ENCODE measurements around the gene SFXN3. TPM values are rescaled to one million over a fixed set of nuclear protein-coding genes. Genes with fewer than 3 reads are reported as not detected.

SFXN3 gene
- polyA plus RNA-seq, 3 donors, result 21.3 to 152 (median 24.2) TPM

DNA sequence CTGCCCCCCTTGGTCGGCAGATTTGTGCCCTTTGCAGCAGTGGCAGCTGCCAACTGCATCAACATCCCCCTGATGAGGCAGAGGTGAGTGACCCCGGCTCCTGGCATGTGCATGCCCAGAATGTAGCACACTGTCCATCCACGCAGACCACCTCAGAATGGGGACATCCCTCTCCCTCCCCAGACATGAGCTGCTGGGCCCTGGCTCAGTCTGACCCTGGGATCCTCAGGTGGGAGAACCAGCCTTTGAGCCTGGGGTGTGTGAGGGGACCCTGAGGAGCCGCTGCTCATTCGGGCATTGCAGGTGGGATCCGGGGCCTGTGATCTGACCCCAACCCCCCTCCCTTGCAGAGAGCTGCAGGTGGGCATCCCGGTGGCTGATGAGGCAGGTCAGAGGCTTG lies 5.7 kb downstream of the SFXN3 start:
- no peak overlapping the region for H3K27ac Mint-ChIP-seq
- no peak for DNase-seq

DNA sequence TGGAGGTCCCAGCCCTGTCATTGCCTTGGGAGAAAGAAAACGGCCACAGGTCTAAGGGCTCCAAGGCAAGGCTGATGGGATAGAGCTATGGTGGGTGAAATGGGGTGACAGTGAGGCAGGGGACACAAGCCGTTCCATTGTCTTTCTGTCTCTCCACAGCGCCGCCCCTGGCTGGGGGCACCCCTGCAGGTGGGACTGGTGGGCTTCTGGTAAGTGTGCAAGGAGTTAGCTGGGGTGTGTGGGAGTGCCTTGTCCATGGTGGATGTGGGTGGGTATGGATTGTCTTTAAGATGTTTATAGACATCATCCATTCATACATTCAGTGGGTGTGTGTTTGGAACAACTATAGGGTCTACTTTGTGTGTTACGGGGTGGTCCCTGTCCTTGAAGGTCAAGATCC lies 7.5 kb downstream of the SFXN3 start:
- H3K27me3 ChIP-seq (ENCODE audit: control insufficient read depth in 2 of 2, insufficient read depth in 2 of 2, low read length in 2 of 2), result no peaks in the 10 kb centered on the region
- no peak overlapping the region for H3K27ac ChIP-seq (ENCODE audit: low read depth in 1 of 2, low read length in 2 of 2)
- H3K27me3 Mint-ChIP-seq (ENCODE audit: low read depth in 3 of 3), result peaks cover 0 to 2% (median 0%) of the 10 kb centered on the region in 3 donors
- no peak overlapping the region for H2AFZ ChIP-seq (ENCODE audit: insufficient read depth, low read depth, low read length, poor library complexity, severe bottlenecking)
- H4K20me1 ChIP-seq (ENCODE audit: insufficient read depth, low read length), result peaks cover 17% of the 10 kb centered on the region
- no peaks in the 10 kb centered on the region for H3K9me3 ChIP-seq (replicated peaks in 1 of 2; ENCODE audit: control insufficient read depth in 1 of 2, insufficient read depth in 1 of 2, low read length in 2 of 2)
- H3K27ac Mint-ChIP-seq, result no peak overlapping the region
- peaks cover 61 to 67% of the 10 kb centered on the region in 2 donors for H3K36me3 Mint-ChIP-seq
- intact Hi-C loops (cut with micrococcal nuclease), result no loop called here
- DNase-seq, result no peak
- no peaks in the 10 kb centered on the region for H3K9me3 Mint-ChIP-seq
- no peak overlapping the region for H3K9ac ChIP-seq (ENCODE audit: insufficient read depth, low read length, poor library complexity, severe bottlenecking)
- no peak overlapping the region for H3K4me3 Mint-ChIP-seq
- no peak overlapping the region for H3K4me3 ChIP-seq (replicated peaks in 1 of 3; ENCODE audit: low read depth in 2 of 3, low read length in 3 of 3)
- peaks cover under 1% of the 10 kb centered on the region for H3K79me2 ChIP-seq (ENCODE audit: insufficient read depth, low read length)
- H3K36me3 ChIP-seq (replicated peaks in 1 of 2; ENCODE audit: control insufficient read depth in 1 of 2, insufficient read depth in 2 of 2, low read length in 2 of 2), result peaks cover 51 to 61% of the 10 kb centered on the region in 2 donors
- TF ChIP-seq, protein P1, sequence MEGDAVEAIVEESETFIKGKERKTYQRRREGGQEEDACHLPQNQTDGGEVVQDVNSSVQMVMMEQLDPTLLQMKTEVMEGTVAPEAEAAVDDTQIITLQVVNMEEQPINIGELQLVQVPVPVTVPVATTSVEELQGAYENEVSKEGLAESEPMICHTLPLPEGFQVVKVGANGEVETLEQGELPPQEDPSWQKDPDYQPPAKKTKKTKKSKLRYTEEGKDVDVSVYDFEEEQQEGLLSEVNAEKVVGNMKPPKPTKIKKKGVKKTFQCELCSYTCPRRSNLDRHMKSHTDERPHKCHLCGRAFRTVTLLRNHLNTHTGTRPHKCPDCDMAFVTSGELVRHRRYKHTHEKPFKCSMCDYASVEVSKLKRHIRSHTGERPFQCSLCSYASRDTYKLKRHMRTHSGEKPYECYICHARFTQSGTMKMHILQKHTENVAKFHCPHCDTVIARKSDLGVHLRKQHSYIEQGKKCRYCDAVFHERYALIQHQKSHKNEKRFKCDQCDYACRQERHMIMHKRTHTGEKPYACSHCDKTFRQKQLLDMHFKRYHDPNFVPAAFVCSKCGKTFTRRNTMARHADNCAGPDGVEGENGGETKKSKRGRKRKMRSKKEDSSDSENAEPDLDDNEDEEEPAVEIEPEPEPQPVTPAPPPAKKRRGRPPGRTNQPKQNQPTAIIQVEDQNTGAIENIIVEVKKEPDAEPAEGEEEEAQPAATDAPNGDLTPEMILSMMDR (IDR thresholded peaks at IDR 0.05), result no peak
- no peak overlapping the region for H3K4me2 ChIP-seq (replicated peaks; ENCODE audit: extremely low read depth, low read length, poor library complexity, severe bottlenecking)
- H3K4me1 ChIP-seq (ENCODE audit: control insufficient read depth in 1 of 2, insufficient read depth in 2 of 2, low read length in 2 of 2), result peaks cover 12 to 21% of the 10 kb centered on the region in 2 donors
- peaks cover 25% of the 10 kb centered on the region for H3K4me1 Mint-ChIP-seq
- 94% methylated on average over 4 of the region's 5 CpGs for WGBS (ENCODE audit: insufficient coverage)

More for the DNA sequence above, 5.7 kb downstream of the SFXN3 start:
- Histone ChIP-seq H3K36me3 (replicated peaks in 1 of 2; ENCODE audit: control insufficient read depth in 1 of 2, insufficient read depth in 2 of 2, low read length in 2 of 2) (peaks cover 51 to 61% of the 10 kb centered on the region in 2 donors), H3K4me2 (replicated peaks; ENCODE audit: extremely low read depth, low read length, poor library complexity, severe bottlenecking) (no peak overlapping the region), H3K79me2 (ENCODE audit: insufficient read depth, low read length) (peaks cover 7% of the 10 kb centered on the region), H3K9me3 (replicated peaks in 1 of 2; ENCODE audit: control insufficient read depth in 1 of 2, insufficient read depth in 1 of 2, low read length in 2 of 2) (no peaks in the 10 kb centered on the region), H3K27me3 (ENCODE audit: control insufficient read depth in 2 of 2, insufficient read depth in 2 of 2, low read length in 2 of 2) (no peaks in the 10 kb centered on the region), H3K9ac (ENCODE audit: insufficient read depth, low read length, poor library complexity, severe bottlenecking) (no peak overlapping the region), H2AFZ (ENCODE audit: insufficient read depth, low read depth, low read length, poor library complexity, severe bottlenecking) (no peak overlapping the region), H3K4me3 (replicated peaks in 1 of 3; ENCODE audit: low read depth in 2 of 3, low read length in 3 of 3) (no peak overlapping the region), H3K4me1 (ENCODE audit: control insufficient read depth in 1 of 2, insufficient read depth in 2 of 2, low read length in 2 of 2) (peaks cover 9 to 20% of the 10 kb centered on the region in 2 donors), H3K27ac (ENCODE audit: low read depth in 1 of 2, low read length in 2 of 2) (no peak overlapping the region), H4K20me1 (ENCODE audit: insufficient read depth, low read length) (peaks cover 17% of the 10 kb centered on the region)
- TF ChIP-seq, protein P1 (IDR thresholded peaks at IDR 0.05), result no peak
- H3K27me3 Mint-ChIP-seq (ENCODE audit: low read depth in 3 of 3), result peaks cover 0 to 4% (median 0%) of the 10 kb centered on the region in 3 donors
- H3K9me3 Mint-ChIP-seq, result no peaks in the 10 kb centered on the region
- no peak overlapping the region for H3K4me3 Mint-ChIP-seq
- peaks cover 23% of the 10 kb centered on the region for H3K4me1 Mint-ChIP-seq
- H3K36me3 Mint-ChIP-seq, result peaks cover 61 to 69% of the 10 kb centered on the region in 2 donors
- 97% methylated on average over 5 of the region's 7 CpGs for WGBS (ENCODE audit: insufficient coverage)
- intact Hi-C loops (cut with micrococcal nuclease), result no loop called here
